ENCODE results near the gene CACNA2D4. TPM values are rescaled to one million over a fixed set of nuclear protein-coding genes. Genes with fewer than 3 reads are reported as not detected.

Gene CACNA2D4
- total and polyA plus RNA-seq, 2 of the 13 experiments (the other 11 are each of a cell fraction or from before 2014, with no cell fraction given), result 14.2 to 136 TPM

DNA sequence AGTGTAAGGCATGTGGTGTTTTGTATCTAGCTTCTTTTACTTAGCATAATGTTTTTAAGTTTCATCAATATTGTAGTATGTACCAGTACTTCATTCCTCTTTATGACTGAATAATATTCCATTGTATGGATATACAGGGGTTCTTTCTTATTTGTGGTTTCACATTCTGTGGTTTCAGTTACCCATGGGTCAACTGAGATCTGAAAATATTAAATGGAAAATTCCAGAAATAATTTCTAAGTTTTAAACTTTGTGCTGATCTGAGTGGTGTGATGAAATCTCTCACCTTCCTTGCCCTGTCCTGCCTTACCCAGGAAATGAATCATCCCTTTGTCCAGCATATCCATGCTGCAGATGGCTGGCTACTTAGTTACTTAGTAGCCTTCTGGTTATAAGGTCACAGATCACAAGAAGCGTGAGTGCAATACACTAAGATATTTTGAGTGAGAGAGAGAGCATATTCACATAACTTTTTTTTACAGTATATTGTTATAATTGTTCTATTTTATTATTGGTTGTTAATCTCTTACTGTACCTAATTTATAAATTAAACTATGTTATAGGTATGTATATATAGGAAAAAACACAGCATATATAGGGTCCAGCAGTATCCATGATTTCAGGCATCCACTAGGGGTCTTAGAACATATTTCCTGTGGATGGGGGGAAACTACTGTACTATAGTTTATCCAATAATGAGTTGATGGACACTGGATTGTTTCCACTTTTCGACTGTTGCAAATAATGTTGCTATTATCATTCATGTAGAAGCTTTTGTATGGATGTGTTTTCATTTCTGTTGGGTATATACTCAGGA lies 157.7 kb downstream of the CACNA2D4 start (continued):
- TF ChIP-seq MXI1 (IDR thresholded peaks at IDR 0.05; ENCODE audit: borderline replicate concordance, low read depth, low read length) (peak; percentile 28; the same call in 1 of the 3 replicates), MEF2D (CRISPR knock-in tag; IDR thresholded peaks at IDR 0.05) (peak; percentile 68), FOXA1 (IDR thresholded peaks at IDR 0.05) (no peak), FOXA1 (CRISPR knock-in tag; IDR thresholded peaks at IDR 0.05) (peak; percentile 41; the same call in 1 of the 2 replicates), GTF3A (CRISPR knock-in tag; conservative IDR thresholded peaks at IDR 0.05) (no peak), RFX1 (IDR thresholded peaks at IDR 0.05) (no peak), TBX2 (CRISPR knock-in tag; IDR thresholded peaks at IDR 0.05; ENCODE audit: borderline replicate concordance) (peak; percentile 42; the same call in 1 of the 2 replicates), ZNF550 (CRISPR knock-in tag; IDR thresholded peaks at IDR 0.05; ENCODE audit: borderline replicate concordance) (no peak), ZMYM2 (CRISPR knock-in tag; IDR thresholded peaks at IDR 0.05) (0 out of 2 replicates have a peak, but pooled peaks have one; percentile 78), ZNF430 (CRISPR knock-in tag; IDR thresholded peaks at IDR 0.05) (no peak), GABPA (IDR thresholded peaks at IDR 0.05; ENCODE audit: low read depth, low read length) (no peak), GABPA (CRISPR knock-in tag; IDR thresholded peaks at IDR 0.05; ENCODE audit: low read depth) (peak; percentile 42; the same call in 1 of the 2 replicates), MZF1 (CRISPR knock-in tag; IDR thresholded peaks at IDR 0.05; ENCODE audit: borderline replicate concordance) (no peak), NFIC (IDR thresholded peaks at IDR 0.05; ENCODE audit: low read length) (peak; percentile 79; the same call in 1 of the 2 replicates), CEBPB (IDR thresholded peaks at IDR 0.05; ENCODE audit: borderline replicate concordance, low read depth, low read length) (peak; percentile 88), FOXP1 (IDR thresholded peaks at IDR 0.05) (no peak), FOXP1 (CRISPR knock-in tag; IDR thresholded peaks at IDR 0.05) (peak; percentile 50; the same call in 1 of the 2 replicates), PHF21A (CRISPR knock-in tag; IDR thresholded peaks at IDR 0.05) (no peak; the same call in 1 of the 2 replicates), ELF4 (CRISPR knock-in tag; IDR thresholded peaks at IDR 0.05; ENCODE audit: borderline replicate concordance) (no peak), ZBTB20 (CRISPR knock-in tag; IDR thresholded peaks at IDR 0.05; ENCODE audit: borderline replicate concordance, low read depth) (peak; percentile 73; the same call in 1 of the 2 replicates), ZNF598 (CRISPR knock-in tag; IDR thresholded peaks at IDR 0.05; ENCODE audit: borderline replicate concordance) (no peak), ZNF12 (CRISPR knock-in tag; IDR thresholded peaks at IDR 0.05) (peak; percentile 10; the same call in 1 of the 2 replicates), ATF3 (CRISPR knock-in tag; IDR thresholded peaks at IDR 0.05) (peak; percentile 87), ATF7-NPFF (CRISPR knock-in tag; IDR thresholded peaks at IDR 0.05; ENCODE audit: low read depth) (no peak)
- TF ChIP-seq, protein P1, sequence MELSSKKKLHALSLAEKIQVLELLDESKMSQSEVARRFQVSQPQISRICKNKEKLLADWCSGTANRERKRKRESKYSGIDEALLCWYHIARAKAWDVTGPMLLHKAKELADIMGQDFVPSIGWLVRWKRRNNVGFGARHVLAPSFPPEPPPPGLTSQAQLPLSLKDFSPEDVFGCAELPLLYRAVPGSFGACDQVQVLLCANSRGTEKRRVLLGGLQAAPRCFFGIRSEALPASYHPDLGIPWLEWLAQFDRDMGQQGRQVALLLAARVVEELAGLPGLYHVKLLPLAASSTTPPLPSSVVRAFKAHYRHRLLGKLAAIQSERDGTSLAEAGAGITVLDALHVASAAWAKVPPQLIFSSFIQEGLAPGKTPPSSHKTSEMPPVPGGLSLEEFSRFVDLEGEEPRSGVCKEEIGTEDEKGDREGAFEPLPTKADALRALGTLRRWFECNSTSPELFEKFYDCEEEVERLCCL (CRISPR knock-in tag; IDR thresholded peaks at IDR 0.05; ENCODE audit: borderline replicate concordance), result no peak
- TF ChIP-seq, protein P2, sequence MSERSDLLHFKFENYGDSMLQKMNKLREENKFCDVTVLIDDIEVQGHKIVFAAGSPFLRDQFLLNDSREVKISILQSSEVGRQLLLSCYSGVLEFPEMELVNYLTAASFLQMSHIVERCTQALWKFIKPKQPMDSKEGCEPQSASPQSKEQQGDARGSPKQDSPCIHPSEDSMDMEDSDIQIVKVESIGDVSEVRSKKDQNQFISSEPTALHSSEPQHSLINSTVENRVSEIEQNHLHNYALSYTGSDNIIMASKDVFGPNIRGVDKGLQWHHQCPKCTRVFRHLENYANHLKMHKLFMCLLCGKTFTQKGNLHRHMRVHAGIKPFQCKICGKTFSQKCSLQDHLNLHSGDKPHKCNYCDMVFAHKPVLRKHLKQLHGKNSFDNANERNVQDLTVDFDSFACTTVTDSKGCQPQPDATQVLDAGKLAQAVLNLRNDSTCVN (CRISPR knock-in tag; IDR thresholded peaks at IDR 0.05; ENCODE audit: borderline replicate concordance), result no peak
- TF ChIP-seq, protein P3, sequence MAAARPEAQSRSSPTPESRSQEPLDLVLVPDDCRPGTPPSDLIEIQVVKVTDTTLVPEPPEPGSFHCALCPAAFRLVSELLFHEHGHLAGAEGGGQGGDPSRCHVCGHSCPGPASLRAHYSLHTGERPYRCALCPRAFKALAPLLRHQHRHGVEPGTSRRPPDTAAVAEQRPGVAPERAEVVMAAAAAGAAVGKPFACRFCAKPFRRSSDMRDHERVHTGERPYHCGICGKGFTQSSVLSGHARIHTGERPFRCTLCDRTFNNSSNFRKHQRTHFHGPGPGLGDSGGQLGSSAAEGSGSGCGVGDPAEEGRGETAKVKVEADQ (CRISPR knock-in tag; IDR thresholded peaks at IDR 0.05; ENCODE audit: borderline replicate concordance), result no peak
